Stimulated activated CD4-positive, alpha-beta T cell treated with anti-CD3 and anti-CD28 coated beads, Interleukin-15, amount 100 ng/mL, for 1 hour (primary cell): ENCODE measurements around the gene ABCG1.

ENCODE experiments used
- DNase-seq, 2 donors: peaks; one replicate each; pipeline ENCODE4 v3.0.0-alpha.2; 2020; ENCODE audit warnings: low read depth in 1 of 2, low spot score in 1 of 2

The ABCG1 gene

DNA sequence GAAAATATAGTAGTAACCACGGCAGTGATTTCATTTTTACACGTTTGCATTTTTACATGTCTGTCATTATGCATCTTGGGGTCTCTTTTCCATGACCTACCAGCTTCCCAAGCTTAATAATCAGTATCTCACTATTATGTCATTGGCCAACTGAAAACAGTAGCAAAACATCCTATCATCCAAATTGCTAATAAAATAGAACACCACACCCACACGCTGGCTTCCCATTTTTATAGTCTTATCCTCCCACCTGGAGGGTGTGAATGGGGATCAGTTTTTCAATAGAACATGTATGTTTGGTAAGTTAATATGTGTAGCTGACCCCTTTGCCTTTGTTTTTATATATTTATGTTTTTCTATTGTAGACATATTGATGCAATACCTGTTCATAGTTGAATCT lies 84.5 kb downstream of the ABCG1 start:
- no peak for DNase-seq

DNA sequence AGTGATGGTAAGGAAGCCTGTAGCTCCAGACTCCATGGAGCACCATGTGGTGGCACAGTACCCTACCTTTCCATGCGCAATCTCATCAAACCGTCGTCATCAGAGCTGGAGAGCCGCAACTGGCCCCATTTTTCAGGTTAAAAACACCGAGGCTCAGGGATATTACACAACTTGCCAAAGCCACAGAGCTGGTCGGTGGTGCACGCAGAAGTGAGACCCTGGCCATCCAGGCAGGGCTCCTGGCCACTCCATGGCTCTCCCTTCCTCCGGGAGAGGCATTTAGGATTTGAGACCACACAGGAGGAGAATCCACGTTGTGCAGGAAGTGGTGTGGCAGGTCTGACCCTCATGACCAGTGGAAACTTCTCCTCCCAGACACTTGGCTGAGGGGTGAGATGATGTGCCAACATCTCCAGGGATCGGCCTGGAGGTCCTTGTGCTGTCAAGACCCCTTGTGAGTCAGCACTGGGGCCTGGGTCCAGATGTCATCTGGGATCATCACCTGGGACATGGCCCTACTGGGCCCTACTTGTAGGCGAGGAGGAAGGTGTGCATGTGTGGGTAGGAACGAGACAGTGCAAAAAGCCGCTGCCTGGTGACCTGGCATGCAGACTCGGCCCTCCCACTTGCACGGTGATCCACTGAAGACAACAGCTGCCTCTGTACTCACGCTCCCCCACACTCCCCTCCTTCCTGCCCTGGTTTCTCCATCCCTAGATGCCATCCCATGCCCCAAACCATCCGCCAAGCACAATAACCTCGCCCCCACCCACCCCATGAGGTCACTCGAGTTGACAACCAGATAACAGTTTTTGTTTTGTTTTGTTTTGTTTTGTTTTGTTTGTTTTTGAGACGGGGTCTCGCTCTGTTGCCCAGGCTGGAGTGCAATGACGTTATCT lies 85.9 kb downstream of the ABCG1 start:
- no peak for DNase-seq

DNA sequence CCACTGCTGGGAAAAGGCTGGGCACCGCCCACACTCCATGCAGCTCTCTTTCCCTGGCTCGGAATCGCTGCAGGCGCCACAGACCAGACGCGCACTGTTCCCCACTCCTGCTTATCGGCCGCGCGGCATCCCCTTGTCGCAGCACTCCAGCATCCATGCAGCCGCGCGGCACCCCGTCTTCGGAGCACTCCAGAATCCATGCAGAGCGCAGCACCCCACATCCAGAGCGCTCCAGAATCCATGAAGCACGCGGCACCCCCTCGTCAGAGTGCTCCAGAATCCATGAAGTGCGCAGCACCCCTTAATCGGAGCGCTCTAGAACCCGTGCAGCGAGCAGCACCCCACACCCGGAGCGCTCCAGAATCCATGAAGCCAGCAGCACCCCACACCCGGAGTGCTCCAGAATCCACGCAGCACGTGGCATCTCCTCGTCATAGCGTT lies 86.8 kb downstream of the ABCG1 start:
- DNase-seq = no peak

DNA sequence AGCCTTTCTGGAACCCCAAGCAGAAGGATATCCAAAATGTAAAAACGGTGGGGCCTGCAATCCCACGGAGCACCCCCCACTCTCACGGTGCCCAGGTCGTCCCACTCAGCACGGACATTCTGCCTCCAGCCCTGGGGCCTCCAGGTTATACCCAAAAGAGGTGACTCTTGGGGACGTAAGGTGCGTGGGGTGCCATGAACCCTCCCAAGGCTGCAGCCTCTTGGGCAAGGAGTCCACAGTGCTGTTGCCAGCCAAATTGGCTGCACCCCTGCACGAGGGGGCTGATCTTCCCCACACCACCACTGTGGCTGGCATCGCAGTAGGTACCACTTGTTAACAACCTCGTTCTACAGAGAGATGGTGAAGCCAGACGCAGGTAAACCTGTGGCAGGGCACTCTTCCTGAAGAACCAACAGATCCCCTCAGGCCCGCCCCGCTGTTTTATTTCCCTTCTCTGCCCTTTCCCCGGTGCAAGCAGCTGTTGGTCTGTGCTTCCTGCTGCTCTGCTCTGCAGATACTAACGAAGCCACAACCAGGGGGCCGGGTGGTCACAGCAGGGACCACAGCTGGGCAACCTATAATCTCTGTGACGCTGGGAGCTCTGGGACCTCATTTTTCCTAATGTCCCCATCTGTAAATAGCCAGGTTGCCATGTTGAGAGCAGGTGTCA lies 87.6 kb downstream of the ABCG1 start:
- no peak for DNase-seq

DNA sequence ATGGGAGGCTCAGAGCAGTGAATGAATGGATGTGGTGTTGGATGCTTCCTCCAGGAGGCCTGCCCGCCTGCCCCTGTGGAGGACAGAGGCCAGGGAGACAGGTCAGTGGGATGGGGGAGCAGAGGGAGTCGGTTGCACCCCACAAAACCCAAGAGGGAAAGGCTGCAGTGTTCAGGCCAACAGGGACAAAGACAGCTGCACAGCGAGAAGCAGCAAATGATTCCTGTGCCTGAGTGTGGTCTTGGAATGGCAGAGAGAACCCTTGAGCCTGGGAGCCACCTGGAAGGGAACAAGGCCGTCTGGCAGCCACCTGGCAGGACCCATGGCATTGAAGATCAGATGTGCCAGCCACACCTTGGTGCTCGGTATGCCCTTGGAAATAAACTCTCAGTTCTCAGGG lies 88.2 kb downstream of the ABCG1 start:
- no peak for DNase-seq

DNA sequence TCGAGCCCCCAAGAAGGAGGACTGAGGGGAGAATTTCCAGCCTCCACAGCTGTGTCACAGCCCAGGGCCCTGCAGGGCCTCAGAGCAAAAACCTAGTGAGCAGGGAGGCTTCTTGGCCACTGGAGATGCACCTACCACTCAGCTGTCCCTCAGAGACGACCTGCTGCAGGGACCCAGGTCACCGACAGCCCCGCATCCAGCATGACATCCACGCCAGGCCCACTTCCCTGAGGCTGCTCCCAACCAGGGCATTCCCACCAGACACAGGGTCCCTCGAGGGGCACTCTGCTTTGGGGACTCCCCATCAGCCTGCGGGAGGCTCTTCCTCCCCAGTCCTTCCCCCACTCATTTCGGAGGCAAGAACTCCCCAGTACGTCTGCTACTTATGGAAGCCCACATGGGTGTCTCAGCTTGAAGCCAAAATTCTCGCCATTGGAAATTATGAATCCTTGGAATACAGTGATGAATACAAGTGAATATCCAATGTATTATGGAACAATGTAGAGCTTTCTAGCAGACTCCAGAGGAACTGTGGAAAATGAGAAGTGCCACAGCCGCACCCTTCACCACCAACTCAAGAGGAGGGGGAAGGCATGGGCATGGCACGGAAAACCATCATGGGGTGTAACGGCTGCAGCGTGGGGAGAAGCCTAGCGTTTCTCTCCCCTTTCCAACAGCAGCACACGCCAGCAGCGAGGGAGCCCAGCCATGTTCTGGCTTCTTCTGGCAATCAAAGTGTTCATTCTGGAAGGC lies 89.4 kb downstream of the ABCG1 start:
- DNase-seq = no peak

DNA sequence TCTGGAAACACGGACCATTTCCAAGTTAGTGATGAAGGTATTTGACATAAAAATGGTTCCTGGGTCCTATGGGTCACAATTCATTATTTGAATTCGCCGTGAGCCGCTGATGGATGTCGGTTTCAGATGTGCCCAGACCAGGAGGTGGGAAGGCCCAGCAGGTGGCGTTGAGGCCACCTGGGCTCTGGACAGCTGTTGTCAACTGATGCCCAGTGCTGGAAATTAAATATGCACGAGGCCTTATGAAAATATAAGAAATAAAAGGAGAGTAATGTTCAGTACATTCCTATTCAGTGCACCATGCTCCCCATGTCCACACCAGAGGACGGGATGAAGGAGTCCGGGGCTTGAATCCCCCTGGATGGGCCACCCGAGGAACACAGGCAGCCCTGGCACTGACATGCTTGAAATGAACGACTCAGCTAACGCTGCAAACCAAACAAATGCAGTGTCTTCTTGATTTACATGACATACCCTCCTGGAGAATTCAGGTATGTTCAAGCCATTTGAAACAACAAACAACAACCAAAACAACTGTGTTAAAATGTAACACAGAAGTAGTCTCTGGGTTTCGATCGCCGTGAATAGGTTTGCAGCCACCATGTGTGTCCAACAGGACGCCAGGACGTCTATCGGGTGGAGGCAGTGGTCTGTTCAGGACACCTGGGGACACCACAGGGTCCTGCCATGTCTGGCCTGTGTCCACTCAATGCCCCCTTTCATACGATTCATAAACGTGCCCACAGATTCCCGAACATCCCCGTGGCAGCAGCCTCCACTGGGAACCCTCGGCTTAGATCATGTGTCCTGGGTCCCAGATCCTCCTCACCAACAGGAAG lies 90.2 kb downstream of the ABCG1 start:
- no peak for DNase-seq

DNA sequence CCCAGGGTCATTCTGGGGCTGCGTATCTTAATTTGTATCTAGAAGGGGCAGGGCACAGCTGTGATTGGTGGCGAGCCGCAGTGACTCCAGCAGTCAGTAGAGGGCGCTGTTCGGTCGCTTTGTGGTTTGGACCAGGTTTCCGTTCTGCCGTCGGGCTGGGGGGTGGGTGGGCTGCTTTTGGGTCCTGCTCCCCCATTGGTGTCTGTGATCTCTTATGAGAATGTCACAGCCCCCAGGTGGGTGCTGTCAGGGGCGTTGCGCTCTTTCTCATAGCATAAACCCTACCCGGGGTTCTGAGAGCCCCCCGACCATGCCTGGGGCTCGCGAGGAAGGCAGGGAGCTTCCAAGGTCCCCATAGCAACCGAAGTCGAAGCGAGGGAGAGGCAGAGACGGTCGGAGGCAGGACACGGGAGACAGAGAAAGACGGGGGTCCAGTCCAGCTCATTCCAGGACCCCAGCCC lies 90.8 kb downstream of the ABCG1 start:
- peak; percentile 41 to 54 for DNase-seq

DNA sequence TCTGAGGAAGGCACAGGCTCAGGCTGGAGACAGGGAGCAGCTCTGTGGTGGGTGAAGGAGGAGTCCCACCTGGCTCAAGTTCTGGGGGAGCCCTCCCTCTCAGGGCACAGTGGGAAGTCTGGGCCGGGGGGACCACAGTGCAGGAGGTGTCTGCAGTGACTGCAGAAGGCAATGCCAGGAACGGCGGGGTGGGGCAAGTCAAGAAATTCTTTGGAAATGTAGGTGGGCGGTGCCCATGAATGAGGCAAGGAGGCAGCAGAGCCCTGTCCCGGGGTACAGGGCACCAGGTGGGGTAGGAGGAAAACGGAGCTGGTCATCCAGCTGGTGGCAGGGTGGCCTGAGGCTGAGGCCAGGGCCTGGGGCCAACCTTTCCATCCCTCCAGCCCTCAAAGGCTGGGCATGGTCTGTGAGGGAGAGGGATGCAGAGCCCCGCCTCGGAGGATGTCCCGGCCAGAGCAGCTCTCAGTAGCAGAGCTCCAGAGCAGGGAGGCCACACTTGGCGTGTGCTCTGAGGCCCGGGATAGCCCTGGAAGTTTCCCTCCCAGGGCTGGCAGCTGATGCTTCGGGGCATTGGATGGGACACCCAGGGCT lies 91.6 kb downstream of the ABCG1 start:
- no peak for DNase-seq

DNA sequence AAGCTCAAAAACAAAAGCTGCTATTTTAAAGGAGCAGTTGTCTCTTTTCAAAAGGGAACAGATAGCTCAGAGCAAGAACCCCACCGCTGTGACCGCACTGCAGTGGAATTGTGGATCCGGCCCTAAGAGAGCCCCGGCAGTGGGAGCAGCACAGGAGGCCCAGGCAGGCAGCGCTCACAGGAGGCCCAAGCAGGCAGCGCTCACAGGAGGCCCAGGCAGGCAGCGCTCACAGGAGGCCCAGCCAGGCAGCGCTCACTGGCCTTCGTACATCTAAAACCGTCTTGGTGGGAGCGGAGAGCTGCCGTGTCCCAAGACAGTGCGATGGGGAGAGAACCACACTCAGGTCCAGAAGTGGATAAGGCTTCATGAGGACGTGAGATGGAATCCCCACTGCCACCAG lies 92.2 kb downstream of the ABCG1 start:
- DNase-seq = no peak

DNA sequence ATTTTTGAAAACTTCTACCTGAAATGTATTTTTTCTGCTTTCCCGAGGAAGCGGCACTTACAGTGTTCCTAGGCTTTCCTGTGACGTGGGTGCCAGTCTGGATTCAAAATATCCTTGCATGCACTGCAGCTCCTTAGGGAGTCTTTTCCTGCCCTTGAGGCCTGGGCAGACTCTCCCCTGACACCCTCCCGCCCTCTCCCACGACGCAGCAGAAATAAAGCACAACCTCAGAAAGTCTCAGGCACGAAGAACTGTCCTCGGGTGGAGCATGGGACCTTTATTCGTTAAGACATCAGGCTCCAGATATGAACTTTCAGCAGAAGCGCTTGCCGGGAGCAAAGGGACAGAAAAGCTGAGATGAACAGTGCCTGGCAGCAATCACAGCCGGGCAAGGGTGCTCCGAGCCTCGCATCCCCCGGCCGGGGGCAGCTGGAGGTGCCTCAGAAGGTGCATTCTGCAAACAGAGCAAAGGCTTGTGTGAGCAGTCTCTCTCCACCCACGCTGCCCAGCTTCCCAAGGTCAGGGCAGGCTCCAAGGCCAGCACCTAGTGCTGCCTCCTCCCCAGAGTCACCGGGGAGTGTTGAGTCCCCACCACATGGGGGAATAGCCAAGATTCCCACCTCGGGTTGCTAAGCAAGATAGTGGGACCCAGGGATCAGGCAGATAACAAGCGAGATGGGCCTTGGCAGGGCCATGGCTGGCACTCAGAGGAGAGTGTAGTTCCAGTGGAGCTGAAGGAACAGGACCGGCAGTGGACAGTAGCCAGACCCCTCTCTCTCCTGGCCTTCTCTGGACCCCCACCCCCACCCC lies 93.1 kb downstream of the ABCG1 start:
- DNase-seq = no peak

DNA sequence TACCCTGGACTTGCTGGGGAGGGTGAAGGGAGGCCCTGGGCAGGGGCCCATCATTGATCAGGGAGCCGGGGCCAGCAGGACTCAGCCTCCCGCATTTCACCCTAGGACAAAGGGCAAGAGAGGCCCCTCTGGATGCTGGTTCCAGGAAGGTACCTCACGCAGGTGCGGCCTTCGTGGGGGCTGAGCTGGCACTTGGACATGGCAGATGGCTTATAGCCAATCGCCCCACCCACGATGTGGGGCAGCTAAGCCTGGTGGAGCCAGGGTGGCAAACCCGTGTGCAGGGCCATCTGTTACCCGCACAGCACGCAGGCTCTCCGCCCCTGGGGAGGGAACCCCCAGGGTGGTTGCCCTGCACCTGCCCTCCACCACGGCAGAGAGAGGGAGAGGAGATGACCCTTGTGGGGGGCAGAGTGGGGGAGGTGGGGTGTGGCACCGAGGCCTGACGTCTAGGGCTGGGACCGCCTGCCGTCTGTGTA lies 93.7 kb downstream of the ABCG1 start:
- no peak for DNase-seq

DNA sequence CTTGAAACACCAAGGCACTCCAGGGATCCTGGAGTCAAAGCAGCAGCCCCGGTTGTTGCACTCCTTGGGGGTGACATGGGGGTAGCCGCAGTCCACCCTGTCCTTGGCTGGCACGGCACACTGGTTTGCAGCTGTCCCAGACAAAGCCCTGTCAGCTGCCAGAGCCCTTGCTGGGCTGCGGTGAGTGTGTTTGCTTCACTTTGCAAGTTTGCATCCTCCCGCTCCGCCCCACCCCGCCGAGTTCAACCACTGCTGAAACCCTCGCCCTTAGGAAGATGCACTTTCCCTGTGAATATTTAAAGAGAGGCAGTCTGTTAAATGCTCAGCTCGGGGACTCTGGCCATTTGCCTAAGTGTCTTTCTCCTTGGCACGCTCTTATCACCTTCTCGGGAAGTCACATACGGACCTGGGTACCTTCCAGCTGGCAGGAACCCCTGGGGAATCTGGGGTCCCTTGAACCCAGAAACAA lies 94.6 kb downstream of the ABCG1 start:
- no peak for DNase-seq

DNA sequence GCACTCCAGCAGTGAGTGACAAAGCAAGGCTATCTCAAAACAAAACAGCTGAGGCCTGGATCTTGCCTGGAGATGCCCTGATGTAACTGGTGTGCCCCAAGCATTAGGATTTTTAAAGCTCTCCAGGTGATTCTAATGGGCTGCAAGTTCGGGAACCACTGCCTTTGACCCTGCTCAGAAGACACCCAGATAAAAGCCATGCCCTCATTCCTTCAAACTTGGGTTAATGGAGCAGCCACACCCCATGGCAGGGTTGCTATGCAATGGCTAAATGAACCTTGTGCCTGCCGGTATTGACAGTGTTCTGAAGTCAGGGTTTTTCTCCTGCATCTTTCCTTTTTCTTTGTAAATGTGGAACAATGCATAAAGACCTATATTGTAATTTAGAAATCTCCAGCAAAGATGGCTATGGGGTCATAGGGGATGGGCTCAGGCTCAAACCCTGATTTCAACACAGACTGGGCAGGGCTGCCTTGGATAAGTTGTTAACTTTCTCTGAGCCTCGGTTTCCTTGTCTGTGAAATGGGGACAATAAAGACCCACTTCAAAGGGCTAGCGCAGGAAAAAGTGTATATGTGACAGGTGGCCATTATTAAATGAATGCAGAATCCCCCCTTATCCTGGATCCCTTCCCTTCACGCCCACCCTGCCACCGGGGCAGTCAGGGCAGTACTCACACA lies 95.8 kb downstream of the ABCG1 start:
- DNase-seq = no peak

DNA sequence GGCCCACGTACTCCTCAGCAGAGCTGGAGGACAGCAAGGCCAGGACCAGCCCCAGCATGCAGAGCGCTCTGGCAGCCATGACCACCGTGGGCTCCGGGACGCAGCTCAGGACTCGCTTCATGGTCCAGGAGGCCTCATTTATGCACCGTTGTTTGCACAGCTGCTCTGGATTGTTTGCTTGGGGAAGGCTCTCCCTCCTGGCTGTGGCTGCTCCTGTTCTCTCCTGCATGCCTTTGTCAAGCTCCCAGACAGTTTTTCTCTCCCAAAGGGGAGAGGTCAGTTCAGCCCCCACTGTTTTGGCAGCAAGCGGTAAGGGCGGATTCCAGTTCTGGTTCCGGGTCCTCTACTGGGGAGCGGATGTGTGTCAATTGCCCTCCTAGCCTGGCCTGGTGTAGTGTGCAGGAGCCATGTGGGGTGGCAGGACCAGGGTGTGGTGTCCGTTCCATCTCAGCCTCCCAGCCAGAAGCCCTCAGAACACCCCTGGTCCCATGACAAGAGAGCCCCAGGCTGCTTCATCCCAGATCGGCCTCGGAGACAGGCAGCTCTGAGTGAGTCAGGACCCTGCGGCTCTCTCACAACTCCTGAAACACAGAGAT lies 96.5 kb downstream of the ABCG1 start, which contains the start of gene TFF3:
Gene TFF3, minus strand, starts transcription at position 114 of the 596 bp plus-strand sequence. Its CDS starts 35 bp downstream, at position 79.
- DNase-seq = no peak

DNA sequence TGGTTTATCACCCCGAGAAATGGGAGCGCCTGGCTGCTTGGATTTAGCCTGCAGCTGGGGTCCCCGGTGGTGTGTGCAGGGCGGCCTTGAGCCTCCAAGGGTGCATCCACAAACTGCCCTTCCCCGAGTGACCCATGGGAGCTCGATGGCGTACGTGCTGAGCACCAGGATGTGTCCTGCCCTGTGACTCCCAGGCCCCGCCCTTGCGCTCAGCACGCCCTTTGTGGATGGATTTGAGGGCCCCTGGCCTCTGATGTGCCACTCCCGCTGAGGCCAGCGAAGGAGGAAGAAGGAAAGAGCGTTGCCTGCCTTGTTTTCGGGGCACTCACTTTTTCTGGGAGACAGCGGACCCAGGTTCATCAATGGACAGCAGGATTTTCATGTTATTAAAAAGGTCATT lies 98.0 kb downstream of the ABCG1 start:
- DNase-seq = no peak

DNA sequence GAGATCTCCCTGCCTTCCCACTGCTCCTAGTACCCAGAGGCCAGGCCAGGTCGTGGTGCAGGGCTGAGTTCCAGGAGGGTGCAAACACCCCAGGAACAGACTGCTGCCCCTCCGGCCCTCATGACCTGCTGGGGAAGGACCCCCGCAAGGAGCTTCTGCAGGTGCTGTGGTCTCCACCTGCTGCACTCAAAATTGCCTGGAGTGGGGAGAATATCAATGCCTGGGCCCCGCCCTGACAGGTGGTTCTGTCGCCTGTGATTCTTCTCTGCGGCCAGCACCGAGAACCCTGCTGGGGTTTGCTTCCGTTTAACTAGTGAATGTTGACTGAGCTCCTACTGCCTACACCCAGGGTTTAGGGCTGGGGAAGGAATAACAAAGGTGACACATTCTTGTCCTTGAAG lies 98.4 kb downstream of the ABCG1 start:
- no peak for DNase-seq
